Fibroblast of pulmonary artery (primary cell): ENCODE data around the gene TCOF1.
A peak's percentile ranks its signal among the peaks of the same experiment; 100 is the strongest.

Source experiments
- DNase-seq: peaks from one replicate; pipeline ENCODE4 v3.0.0-alpha.2; 2010; ENCODE audit warnings: low read depth
- H3K4me3 ChIP-seq: replicated peaks from 2 replicates; pipeline ENCODE4 v1.5.1; 2011; ENCODE audit warnings: low read depth, mild to moderate bottlenecking, control low read depth, low read length, moderate library complexity
- CTCF ChIP-seq: IDR thresholded peaks from 2 replicates; pipeline ENCODE4 v1.5.1; 2011; ENCODE audit warnings: mild to moderate bottlenecking, control low read depth, low read length, inconsistent platforms; ENCODE audit errors: missing control alignments

TCOF1 gene

GRCh38 chr5:150398722-150399523 lies 41.4 kb downstream of the TCOF1 start:
- TF ChIP-seq CTCF: peak; percentile 2
- no peak for DNase-seq
- no peak overlapping the region for H3K4me3 ChIP-seq

- H3K4me3 ChIP-seq: no peak overlapping the region
- no peak for TF ChIP-seq CTCF
- DNase-seq: no peak
Observed at GRCh38 chr5:150399524-150400211, 42.2 kb downstream of the TCOF1 start.

- no peak for TF ChIP-seq CTCF
- DNase-seq: no peak
- no peak overlapping the region for H3K4me3 ChIP-seq
Observed at GRCh38 chr5:150400316-150401075, 43.0 kb downstream of the TCOF1 start.

GRCh38 chr5:150401076-150401375 lies 43.5 kb downstream of the TCOF1 start:
- TF ChIP-seq CTCF: no peak
- no peak for DNase-seq
- H3K4me3 ChIP-seq: no peak overlapping the region

DNA sequence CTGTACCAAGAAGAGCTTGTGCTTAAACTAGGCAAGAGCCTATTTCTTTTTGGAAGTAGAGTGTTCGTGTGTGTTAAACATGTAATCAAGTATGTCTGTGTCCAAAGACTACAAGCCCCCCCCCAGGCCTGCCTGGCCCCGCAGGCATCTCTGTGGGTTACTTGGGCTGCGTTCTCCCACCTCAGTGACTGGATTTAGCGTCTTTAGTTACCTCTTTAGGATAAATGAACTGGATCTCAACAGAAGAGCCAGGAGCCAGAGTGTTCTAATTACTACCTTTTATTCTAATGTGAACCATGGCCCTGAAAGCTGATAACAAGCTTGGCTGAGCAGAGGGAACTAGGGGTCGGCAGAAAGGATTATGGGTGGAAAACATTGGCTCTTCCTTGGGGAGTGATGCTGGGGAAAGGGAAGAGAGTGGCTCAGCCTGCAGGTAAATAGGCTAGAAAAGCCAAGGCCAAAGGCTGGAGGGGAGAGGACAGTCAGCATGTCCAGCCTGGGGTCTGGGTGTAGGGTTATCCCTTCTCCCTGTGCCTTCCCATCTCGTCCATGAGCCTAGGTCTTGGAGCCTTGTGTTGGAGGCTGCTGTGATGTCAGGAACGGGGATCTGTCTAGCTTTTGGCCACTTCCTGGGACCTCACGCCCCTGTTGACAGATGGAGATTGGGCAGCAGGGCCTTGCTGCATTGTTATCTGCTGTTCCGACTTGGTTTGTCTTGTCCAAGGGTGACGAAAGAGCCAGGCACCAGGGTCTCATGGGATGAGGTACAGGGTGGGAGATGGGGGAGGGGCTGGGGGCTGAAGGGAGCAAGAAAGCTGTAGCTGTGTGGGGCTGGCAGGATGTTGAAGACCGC lies 44.1 kb downstream of the TCOF1 start:
- no peak for DNase-seq
- no peak overlapping the region for H3K4me3 ChIP-seq
- TF ChIP-seq CTCF: no peak

- no peak for TF ChIP-seq CTCF
- no peak overlapping the region for H3K4me3 ChIP-seq
- DNase-seq: no peak
Observed at GRCh38 chr5:150402229-150402773, 44.8 kb downstream of the TCOF1 start.
